HG02885 (cell line): Measurements from ENCODE around the gene IL1RL2.

Experiments
- ATAC-seq: cut with Tn5 transposase; IDR thresholded peaks from one replicate; pipeline ENCODE4 v1.9.1; 2021; ENCODE audit warnings: mild to moderate bottlenecking; ENCODE audit not compliant: unreplicated experiment, poor library complexity

The IL1RL2 gene

GRCh38 chr2:102155703-102156515 is 30.9 kb upstream of the IL1RL2 start:
- no peak for ATAC-seq

GRCh38 chr2:102158011-102158755 is 28.6 kb upstream of the IL1RL2 start:
- no peak for ATAC-seq

DNA sequence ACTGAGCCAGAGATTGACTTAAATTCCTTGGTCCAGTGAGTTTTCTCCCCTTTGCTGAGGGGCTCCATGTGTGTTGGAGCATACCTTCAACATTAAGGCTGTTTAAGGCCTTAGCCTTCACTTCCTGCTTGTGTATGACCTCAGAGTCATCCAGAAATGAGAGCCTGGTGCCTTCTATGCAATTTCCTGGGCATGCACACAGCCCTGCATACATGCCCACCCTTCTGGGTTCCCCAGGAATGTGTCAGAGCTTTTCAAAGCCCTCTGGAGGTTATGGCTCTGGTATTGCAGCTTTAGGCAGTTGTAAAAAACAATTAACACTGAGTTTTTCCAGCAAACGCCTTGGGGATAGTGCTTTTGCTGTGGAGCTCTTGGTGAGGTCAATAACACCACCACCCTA is 27.5 kb upstream of the IL1RL2 start:
- no peak for ATAC-seq

- no peak for ATAC-seq
These were observed 20.5 kb upstream of the IL1RL2 start for GRCh38 chr2:102166189-102166845.

DNA sequence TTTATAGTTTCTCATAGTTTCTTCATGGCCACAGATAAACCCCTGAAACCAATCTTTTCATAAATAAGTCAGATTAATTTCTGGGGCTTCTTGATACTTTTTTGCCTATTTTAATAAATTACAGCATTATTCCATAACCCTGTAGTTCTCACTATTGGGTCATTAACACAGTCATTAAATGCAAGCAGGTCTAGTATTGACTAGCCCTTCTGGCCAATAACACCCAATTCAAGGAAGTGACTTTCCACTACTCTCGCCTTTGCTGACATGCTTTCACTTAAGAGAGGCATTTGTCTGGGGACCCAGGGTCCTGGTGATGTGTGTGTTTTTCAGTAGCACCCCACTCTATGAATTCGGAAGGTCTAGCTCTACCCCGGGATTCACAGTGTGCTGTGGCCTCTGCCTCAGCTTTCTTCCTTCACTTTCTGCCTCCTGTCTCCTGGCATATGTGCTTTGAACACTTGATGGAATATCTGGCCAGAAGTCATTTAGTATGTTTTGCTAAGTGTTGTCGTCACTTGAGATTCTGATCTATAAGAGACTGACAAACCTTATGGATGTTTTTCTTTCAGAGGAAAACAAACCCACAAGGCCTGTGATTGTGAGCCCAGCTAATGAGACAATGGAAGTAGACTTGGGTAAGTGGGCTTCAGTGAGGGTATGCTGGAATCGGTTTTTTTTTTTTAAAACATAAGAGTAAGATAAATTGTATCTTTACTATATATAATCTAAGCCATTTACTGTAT is 18.6 kb upstream of the IL1RL2 start:
- ATAC-seq: no peak

GRCh38 chr2:102171946-102172345 is 14.9 kb upstream of the IL1RL2 start:
- no peak for ATAC-seq

DNA sequence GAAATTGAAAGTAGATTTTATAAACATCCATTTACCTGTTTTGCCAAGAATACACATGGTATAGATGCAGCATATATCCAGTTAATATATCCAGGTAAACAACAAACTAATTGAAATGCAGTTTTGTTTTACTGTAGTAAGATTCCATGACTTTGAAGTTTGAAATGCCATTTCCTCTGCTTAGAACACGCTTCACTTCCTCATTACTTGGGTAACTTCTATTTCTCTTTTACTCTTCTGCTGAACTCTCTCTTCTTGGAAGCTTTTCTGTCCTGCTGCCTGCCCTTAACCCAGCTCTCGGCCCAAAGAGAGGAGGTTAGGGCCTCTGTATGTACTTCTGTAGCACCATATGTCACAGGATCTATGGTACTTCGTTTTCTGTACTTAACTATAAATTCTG is 14.1 kb upstream of the IL1RL2 start:
- no peak for ATAC-seq

DNA sequence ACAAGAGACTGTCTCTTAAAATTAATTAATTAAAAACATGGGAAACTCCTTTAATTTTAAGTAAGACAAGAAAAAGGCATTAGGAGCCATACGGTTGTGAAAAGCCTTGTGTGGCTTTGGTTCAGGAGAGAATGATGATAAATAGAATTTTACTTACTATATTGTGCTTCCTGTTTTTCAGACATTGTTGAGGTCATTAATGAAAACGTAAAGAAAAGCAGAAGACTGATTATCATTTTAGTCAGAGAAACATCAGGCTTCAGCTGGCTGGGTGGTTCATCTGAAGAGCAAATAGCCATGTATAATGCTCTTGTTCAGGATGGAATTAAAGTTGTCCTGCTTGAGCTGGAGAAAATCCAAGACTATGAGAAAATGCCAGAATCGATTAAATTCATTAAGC is 10.7 kb upstream of the IL1RL2 start:
- ATAC-seq: no peak

GRCh38 chr2:102177814-102178478 is 8.9 kb upstream of the IL1RL2 start:
- ATAC-seq: no peak

- ATAC-seq: no peak
These were observed 7.8 kb upstream of the IL1RL2 start for GRCh38 chr2:102179061-102179460.

- ATAC-seq: no peak
These were observed 6.8 kb upstream of the IL1RL2 start for GRCh38 chr2:102179788-102180686.

DNA sequence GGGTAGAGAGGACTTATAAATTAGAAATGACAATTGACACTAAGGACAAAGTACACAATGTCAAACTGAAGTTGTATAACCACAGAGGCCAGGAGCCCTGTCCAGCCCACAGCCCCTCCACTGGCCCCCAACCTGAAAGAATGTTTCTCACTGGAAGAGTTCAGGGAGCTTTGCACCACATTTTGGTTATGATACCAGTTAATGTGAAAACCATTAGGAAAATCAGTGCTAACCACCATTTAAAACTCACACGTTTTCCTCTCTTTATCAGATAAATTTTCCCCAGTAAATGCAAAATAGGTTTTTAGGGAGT is 6.2 kb upstream of the IL1RL2 start:
- no peak for ATAC-seq

- no peak for ATAC-seq
These were observed 5.4 kb upstream of the IL1RL2 start for GRCh38 chr2:102181376-102181775.

DNA sequence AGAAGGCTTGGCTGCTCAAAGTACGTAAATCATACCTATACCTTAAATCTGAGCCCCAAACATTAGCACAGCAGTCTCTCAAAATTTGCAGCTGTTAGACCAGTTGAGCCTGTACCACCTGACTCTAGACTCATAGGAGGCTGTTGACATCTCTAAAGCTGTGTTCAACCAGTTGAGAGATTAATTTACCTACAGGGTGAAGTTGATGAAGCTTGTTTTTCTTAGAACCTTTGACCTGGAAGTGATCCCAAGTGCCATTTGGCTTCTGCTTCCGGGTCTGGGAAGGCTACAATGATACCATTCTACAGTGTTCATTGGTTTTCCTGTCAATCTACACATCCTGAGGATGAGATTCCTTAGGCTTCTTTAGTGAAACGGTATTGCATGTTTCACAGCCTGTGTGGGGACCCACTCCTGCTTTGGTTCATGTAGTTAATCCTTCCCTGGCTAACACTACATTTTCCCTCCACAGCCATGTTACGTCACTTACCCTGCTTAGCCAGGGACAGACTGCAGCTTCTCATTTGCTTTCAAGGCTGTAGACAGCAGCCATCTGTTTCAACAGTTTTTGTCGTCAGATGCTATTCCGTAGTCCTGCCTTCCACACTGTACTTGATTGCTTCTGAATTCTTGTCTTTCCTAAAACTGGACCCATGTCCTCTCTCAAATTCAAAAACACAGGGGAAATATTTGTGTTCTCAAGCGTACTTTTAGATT is 4.7 kb upstream of the IL1RL2 start:
- no peak for ATAC-seq

DNA sequence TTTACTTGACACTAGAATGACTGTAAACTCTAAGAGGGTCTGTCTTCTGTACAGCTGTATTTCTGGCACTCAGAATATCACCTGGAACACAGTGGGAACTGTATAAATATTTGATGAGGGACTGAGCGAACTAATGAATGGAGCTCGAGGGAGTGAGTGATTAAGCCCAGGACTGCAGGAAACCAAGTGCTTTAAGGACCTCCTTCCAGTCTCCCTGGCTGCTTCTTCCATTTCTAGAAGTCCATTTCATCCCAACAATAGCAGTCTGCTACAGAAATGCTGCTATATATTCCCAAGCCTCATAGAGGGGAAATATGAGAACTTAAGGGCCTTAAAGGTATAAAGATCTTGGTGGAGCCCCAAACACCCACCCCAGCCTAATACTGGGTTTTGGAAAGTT is 2.8 kb upstream of the IL1RL2 start:
- no peak for ATAC-seq

- ATAC-seq: no peak
These were observed 2.3 kb upstream of the IL1RL2 start for GRCh38 chr2:102184568-102184967.

DNA sequence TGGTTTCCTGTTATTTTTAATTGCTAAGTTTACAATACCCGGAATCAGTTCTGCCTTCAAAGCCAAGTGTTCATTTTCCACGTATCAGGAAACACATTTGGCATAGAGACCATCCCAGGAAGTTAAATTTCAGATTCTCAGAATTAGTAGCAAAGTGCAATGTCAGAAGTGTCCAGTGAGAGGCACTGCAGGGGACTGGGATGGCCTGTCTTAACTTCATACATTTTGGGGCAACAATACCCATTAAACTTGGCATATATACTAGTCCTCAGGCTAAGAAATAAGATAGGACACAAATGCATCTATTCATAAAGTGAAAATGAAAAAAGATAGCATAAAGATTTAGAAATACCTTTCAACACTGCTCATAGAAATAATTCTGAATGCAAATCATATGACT is 1.5 kb upstream of the IL1RL2 start:
- no peak for ATAC-seq

DNA sequence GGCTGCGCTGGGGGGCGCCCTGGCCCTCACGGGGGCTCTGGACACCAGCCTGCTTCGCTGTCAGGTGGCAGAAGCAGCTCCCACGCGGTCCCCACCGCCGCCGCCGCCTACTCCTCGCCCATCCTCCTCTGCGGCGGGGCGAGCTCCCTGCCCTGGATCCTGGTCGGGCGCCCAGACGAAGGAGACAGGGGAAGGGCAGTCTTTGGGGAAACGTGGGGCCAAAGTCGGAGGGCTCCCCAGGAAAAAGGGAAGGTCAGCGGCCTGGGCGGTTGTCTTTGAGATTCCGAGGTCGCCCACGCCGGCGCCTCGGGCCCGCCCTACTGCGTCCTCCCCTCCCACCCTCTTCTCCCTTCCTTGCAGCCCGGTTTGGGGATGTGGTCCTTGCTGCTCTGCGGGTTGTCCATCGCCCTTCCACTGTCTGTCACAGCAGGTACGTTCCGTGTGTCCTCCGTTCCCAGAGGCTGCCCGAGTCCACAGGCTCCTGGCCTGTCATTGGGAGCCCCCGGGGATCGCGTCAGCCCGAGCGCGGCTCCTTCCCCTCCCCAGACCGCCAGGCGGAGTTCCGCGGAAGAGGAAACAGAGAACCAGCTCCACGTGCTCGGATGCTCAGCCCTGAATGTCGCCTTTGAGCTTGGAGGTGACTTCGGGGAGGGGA is 800 bp downstream of the IL1RL2 start:
- ATAC-seq: no peak
